NCI-H82 (cell line): ENCODE results near the gene SUFU.

Experiments
- DNase-seq: peaks from one replicate; lab custom pipeline; 2025; lab: John Stamatoyannopoulos, UW

SUFU gene

GRCh38 chr10:102619281-102619981 lies 115.7 kb downstream of the SUFU start:
- no peak for DNase-seq

- DNase-seq: no peak
These were observed 116.4 kb downstream of the SUFU start for GRCh38 chr10:102620138-102620590.

GRCh38 chr10:102620591-102621442 lies 117.0 kb downstream of the SUFU start:
- no peak for DNase-seq

- DNase-seq: no peak
These were observed 117.9 kb downstream of the SUFU start for GRCh38 chr10:102621443-102622325.

GRCh38 chr10:102624094-102624493 lies 120.3 kb downstream of the SUFU start:
- DNase-seq: no peak

- DNase-seq: no peak
These were observed 121.2 kb downstream of the SUFU start for GRCh38 chr10:102624751-102625645.

GRCh38 chr10:102626026-102626685 lies 122.4 kb downstream of the SUFU start:
- DNase-seq: no peak

- DNase-seq: peak; percentile 56
These were observed 123.5 kb downstream of the SUFU start for GRCh38 chr10:102627291-102627735.

- peak; percentile 85 for DNase-seq
These were observed 124.0 kb downstream of the SUFU start for GRCh38 chr10:102627736-102628293.

- DNase-seq: no peak
These were observed 124.7 kb downstream of the SUFU start for GRCh38 chr10:102628451-102628911.

GRCh38 chr10:102629661-102630614 lies 126.2 kb downstream of the SUFU start:
- DNase-seq: no peak

- no peak for DNase-seq
These were observed 126.9 kb downstream of the SUFU start for GRCh38 chr10:102630663-102631062.

GRCh38 chr10:102631525-102632393 lies 128.0 kb downstream of the SUFU start:
- no peak for DNase-seq

- no peak for DNase-seq
These were observed 128.8 kb downstream of the SUFU start for GRCh38 chr10:102632394-102633111.

GRCh38 chr10:102633287-102633686 lies 129.5 kb downstream of the SUFU start:
- DNase-seq: peak; percentile 11

GRCh38 chr10:102633848-102634247 lies 130.1 kb downstream of the SUFU start:
- DNase-seq: no peak

- DNase-seq: no peak
These were observed 130.9 kb downstream of the SUFU start for GRCh38 chr10:102634686-102635085.
